Measurements from ENCODE around the gene FAM117B.

DNA sequence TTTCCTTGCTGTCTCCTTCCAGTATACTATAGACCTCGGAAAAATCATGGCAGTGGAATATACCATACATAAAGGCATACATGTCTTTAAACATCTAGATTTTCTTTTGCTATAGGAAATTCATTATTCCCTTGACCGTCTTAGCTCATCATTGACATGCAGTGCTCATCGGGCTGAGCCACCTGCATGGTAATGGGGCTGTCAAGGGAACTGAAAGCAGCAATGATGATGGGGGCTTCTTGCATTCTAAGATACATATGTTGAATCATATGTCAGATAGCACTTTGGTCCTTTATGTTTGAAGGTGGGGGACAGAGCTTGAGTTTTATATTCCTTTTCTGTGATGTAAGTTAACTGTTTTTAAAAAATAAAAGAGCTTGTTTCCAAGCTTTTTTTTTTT lies 130.2 kb downstream of the FAM117B start:
- TF ChIP-seq, protein P1, sequence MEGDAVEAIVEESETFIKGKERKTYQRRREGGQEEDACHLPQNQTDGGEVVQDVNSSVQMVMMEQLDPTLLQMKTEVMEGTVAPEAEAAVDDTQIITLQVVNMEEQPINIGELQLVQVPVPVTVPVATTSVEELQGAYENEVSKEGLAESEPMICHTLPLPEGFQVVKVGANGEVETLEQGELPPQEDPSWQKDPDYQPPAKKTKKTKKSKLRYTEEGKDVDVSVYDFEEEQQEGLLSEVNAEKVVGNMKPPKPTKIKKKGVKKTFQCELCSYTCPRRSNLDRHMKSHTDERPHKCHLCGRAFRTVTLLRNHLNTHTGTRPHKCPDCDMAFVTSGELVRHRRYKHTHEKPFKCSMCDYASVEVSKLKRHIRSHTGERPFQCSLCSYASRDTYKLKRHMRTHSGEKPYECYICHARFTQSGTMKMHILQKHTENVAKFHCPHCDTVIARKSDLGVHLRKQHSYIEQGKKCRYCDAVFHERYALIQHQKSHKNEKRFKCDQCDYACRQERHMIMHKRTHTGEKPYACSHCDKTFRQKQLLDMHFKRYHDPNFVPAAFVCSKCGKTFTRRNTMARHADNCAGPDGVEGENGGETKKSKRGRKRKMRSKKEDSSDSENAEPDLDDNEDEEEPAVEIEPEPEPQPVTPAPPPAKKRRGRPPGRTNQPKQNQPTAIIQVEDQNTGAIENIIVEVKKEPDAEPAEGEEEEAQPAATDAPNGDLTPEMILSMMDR (conservative IDR thresholded peaks at IDR 0.05; ENCODE audit: low read length): no peak
- TF ChIP-seq EZH2phosphoT487 (IDR thresholded peaks at IDR 0.05; ENCODE audit: borderline replicate concordance, low read depth, low read length): no peak

Data from OCI-LY7 (cell line).